H1 (cell line): Measurements from ENCODE around the gene PLEKHA5. TPM values are rescaled to one million over a fixed set of nuclear protein-coding genes. Genes with fewer than 3 reads are reported as not detected.

Source experiments
- CTCF ChIA-PET: fragments of 300-600 bp; sonication (Branson Sonifier 250); formaldehyde crosslinking; loops from one replicate; lab custom pipeline; 2021; ENCODE audit not compliant: partially characterized antibody; lab: Charles Lee
- POLR2A ChIA-PET: fragments of 300-600 bp; sonication (Branson Sonifier 250); formaldehyde crosslinking; loops from one replicate; lab custom pipeline; 2021; ENCODE audit warnings: inconsistent platforms; ENCODE audit not compliant: partially characterized antibody; lab: Charles Lee
- DNase-seq, 2 experiments: peaks; one replicate each; pipeline versions ENCODE4 v3.0.0 to v3.0.0-alpha.2; 2010 to 2022; ENCODE audit warnings: low spot score in 2 of 2, low read depth in 1 of 2, mixed read lengths in 1 of 2
- FAIRE-seq: peaks from 2 replicates; lab custom pipeline; 2011; peaks lifted over from hg19 to GRCh38; lab: Jason Lieb, UNC
- H2AFZ ChIP-seq: 2 replicates; pipeline ENCODE4 v1.8.1; 2012; ENCODE audit warnings: low read length, inconsistent platforms
- H2AK5ac ChIP-seq: 2 replicates; pipeline ENCODE4 v1.6.1; 2013; ENCODE audit warnings: low read depth, low read length
- H2BK120ac ChIP-seq: replicated peaks from 2 replicates; pipeline ENCODE3; 2013; ENCODE audit warnings: low read depth, low read length, inconsistent platforms
- H2BK12ac ChIP-seq: 2 replicates; pipeline ENCODE4 v1.6.1; 2013; ENCODE audit warnings: low read depth, low read length
- H2BK15ac ChIP-seq: 2 replicates; pipeline ENCODE4 v1.6.1; 2013; ENCODE audit warnings: low read length
- H2BK20ac ChIP-seq: 2 replicates; pipeline ENCODE4 v1.6.1; 2013; ENCODE audit warnings: low read length
- H2BK5ac ChIP-seq: 2 replicates; pipeline ENCODE4 v1.6.1; 2013; ENCODE audit warnings: low read depth, low read length
- H3K14ac ChIP-seq: 2 replicates; pipeline ENCODE4 v1.6.1; 2013; ENCODE audit warnings: inconsistent platforms; ENCODE audit not compliant: insufficient read length
- H3K18ac ChIP-seq: 2 replicates; pipeline ENCODE4 v1.6.1; 2013; ENCODE audit warnings: low read length; ENCODE audit errors: extremely low read depth
- H3K23ac ChIP-seq: 2 replicates; pipeline ENCODE4 v1.6.1; 2013; ENCODE audit warnings: inconsistent platforms; ENCODE audit not compliant: insufficient read length
- H3K23me2 ChIP-seq: 2 replicates; pipeline ENCODE4 v1.6.1; 2013; ENCODE audit warnings: low read depth, low read length
- H3K27ac ChIP-seq: 2 replicates; pipeline ENCODE4 v1.6.1; 2011; ENCODE audit warnings: low read depth, low read length, inconsistent platforms
- H3K27me3 ChIP-seq, 4 experiments: replicated peaks in 1 of 4; 1 replicate in 1 of 4; 2 replicates in 3 of 4; pipeline versions ENCODE4 v1.6.1 to v1.8.1; 2011 to 2013; ENCODE audit warnings: low read length in 3 of 4, mild to moderate bottlenecking in 3 of 4, inconsistent platforms in 2 of 4, mixed read lengths in 2 of 4, moderate library complexity in 1 of 4; ENCODE audit not compliant: control insufficient read depth in 3 of 4, insufficient read depth in 3 of 4; ENCODE audit errors: extremely low read depth in 1 of 4
- H3K36me3 ChIP-seq, 4 experiments: 2 replicates each; pipeline versions ENCODE4 v1.6.1 to v1.8.1; 2011 to 2013; ENCODE audit warnings: mild to moderate bottlenecking in 4 of 4, low read length in 3 of 4, moderate library complexity in 2 of 4, control low read depth in 1 of 4, inconsistent platforms in 1 of 4; ENCODE audit not compliant: insufficient read depth in 4 of 4, control insufficient read depth in 2 of 4
- H3K4ac ChIP-seq: replicated peaks from 2 replicates; pipeline ENCODE3; 2013; ENCODE audit warnings: low read length, low read depth, mixed read lengths, inconsistent platforms; ENCODE audit not compliant: insufficient read length
- H3K4me1 ChIP-seq, 4 experiments: replicated peaks in 1 of 4; 1 replicate in 1 of 4; 2 replicates in 3 of 4; pipeline versions ENCODE4 v1.6.1 to v1.8.1; 2011 to 2013; ENCODE audit warnings: low read length in 3 of 4, inconsistent platforms in 2 of 4, mixed read lengths in 1 of 4; ENCODE audit not compliant: insufficient read depth in 4 of 4, control insufficient read depth in 3 of 4
- H3K4me2 ChIP-seq, 2 experiments: 2 replicates each; pipeline versions ENCODE4 v1.6.1 to v1.8.1; 2011 to 2013; ENCODE audit warnings: low read depth in 2 of 2, low read length in 2 of 2, control low read depth in 1 of 2, inconsistent platforms in 1 of 2, mild to moderate bottlenecking in 1 of 2; ENCODE audit not compliant: insufficient read depth in 1 of 2
- H3K4me3 ChIP-seq, 4 experiments: fragments of 200-600, 300-600 bp in 1 of 4; sonication (generic), shearing (Covaris generic), sonication (Bioruptor Twin) in 1 of 4; 2 replicates each; pipeline versions ENCODE4 v1.5.1 to v1.8.1; 2011 to 2016; ENCODE audit warnings: low read length in 4 of 4, low read depth in 3 of 4, control low read depth in 2 of 4, inconsistent platforms in 2 of 4, mild to moderate bottlenecking in 2 of 4, mixed read lengths in 1 of 4, moderate library complexity in 1 of 4; ENCODE audit not compliant: insufficient read depth in 2 of 4; ENCODE audit errors: extremely low read depth in 1 of 4
- H3K56ac ChIP-seq: replicated peaks from 2 replicates; pipeline ENCODE3; 2013; ENCODE audit warnings: low read depth, mild to moderate bottlenecking, mixed read lengths, low read length, inconsistent platforms; ENCODE audit not compliant: insufficient read length
- H3K79me1 ChIP-seq: 2 replicates; pipeline ENCODE4 v1.6.1; 2013; ENCODE audit warnings: low read depth, low read length, control low read depth
- H3K79me2 ChIP-seq, 2 experiments: 2 replicates each; pipeline versions ENCODE4 v1.6.1 to v1.8.1; 2012 to 2013; ENCODE audit warnings: low read length in 2 of 2, mild to moderate bottlenecking in 2 of 2, inconsistent platforms in 1 of 2; ENCODE audit not compliant: insufficient read depth in 2 of 2, control insufficient read depth in 1 of 2
- H3K9ac ChIP-seq, 4 experiments: replicated peaks in 1 of 4; 1 replicate in 1 of 4; 2 replicates in 3 of 4; pipeline versions ENCODE4 v1.6.1 to v1.8.1; 2011 to 2013; ENCODE audit warnings: low read depth in 3 of 4, low read length in 3 of 4, control low read depth in 2 of 4, mild to moderate bottlenecking in 2 of 4, moderate library complexity in 2 of 4, inconsistent platforms in 1 of 4; ENCODE audit errors: extremely low read depth in 1 of 4
- H3K9me3 ChIP-seq, 2 experiments: 2 replicates each; pipeline versions ENCODE4 v1.6.1 to v1.8.1; 2012 to 2013; ENCODE audit warnings: mild to moderate bottlenecking in 2 of 2, moderate library complexity in 2 of 2, control low read depth in 1 of 2, inconsistent platforms in 1 of 2, low read depth in 1 of 2, low read length in 1 of 2, mixed read lengths in 1 of 2; ENCODE audit not compliant: insufficient read depth in 2 of 2
- H4K20me1 ChIP-seq, 2 experiments: replicated peaks in 1 of 2; 2 replicates each; pipeline versions ENCODE3 to v1.8.1; 2011 to 2013; ENCODE audit warnings: inconsistent platforms in 2 of 2, low read length in 2 of 2, mild to moderate bottlenecking in 1 of 2; ENCODE audit not compliant: insufficient read depth in 2 of 2, control insufficient read depth in 1 of 2
- H4K5ac ChIP-seq: 2 replicates; pipeline ENCODE4 v1.6.1; 2013; ENCODE audit warnings: low read length, low read depth, mixed read lengths, inconsistent platforms; ENCODE audit not compliant: insufficient read length
- H4K8ac ChIP-seq: 2 replicates; pipeline ENCODE4 v1.8.0; 2013; ENCODE audit warnings: mild to moderate bottlenecking, moderate library complexity, low read length, inconsistent platforms; ENCODE audit not compliant: insufficient read depth; ENCODE audit errors: extremely low read depth
- H4K91ac ChIP-seq: replicated peaks from 2 replicates; pipeline ENCODE3; 2013; ENCODE audit warnings: low read length, mixed read lengths, inconsistent platforms; ENCODE audit not compliant: insufficient read length
- ASH2L ChIP-seq: fragments of 200-600, 300-600 bp; sonication (generic); IDR thresholded peaks from one replicate; pipeline ENCODE4 v1.7.1; 2017; ENCODE audit warnings: low read length
- CHD1 ChIP-seq: IDR thresholded peaks from 2 replicates; pipeline ENCODE4 v1.6.1; 2012; ENCODE audit warnings: low read depth, low read length, improper control_type of control experiment
- EGR1 ChIP-seq: IDR thresholded peaks from 2 replicates; pipeline ENCODE4 v1.6.1; 2011; ENCODE audit warnings: low read depth, low read length, borderline replicate concordance
- EP300 ChIP-seq, 2 experiments: IDR thresholded peaks; 1 replicate in 1 of 2; 2 replicates in 1 of 2; pipeline ENCODE4 v1.6.1; 2011 to 2012; ENCODE audit warnings: low read depth in 2 of 2, low read length in 2 of 2, mild to moderate bottlenecking in 2 of 2, borderline replicate concordance in 1 of 2, inconsistent platforms in 1 of 2, moderate library complexity in 1 of 2
- NANOG ChIP-seq: IDR thresholded peaks from 2 replicates; pipeline ENCODE4 v1.6.1; 2011; ENCODE audit warnings: low read length, low read depth, mild to moderate bottlenecking, inconsistent platforms; ENCODE audit not compliant: insufficient read depth, poor library complexity, severe bottlenecking
- NRF1 ChIP-seq: IDR thresholded peaks from 2 replicates; pipeline ENCODE4 v1.6.1; 2011; ENCODE audit warnings: mild to moderate bottlenecking, low read depth, low read length, improper control_type of control experiment
- POLR2A ChIP-seq, 2 experiments: IDR thresholded peaks; 1 replicate in 1 of 2; 2 replicates in 1 of 2; pipeline ENCODE4 v1.6.1; 2011; ENCODE audit warnings: low read depth in 2 of 2, low read length in 2 of 2, mild to moderate bottlenecking in 2 of 2; ENCODE audit errors: control extremely low read depth in 1 of 2
- POLR2AphosphoS5 ChIP-seq: IDR thresholded peaks from 2 replicates; pipeline ENCODE4 v1.6.1; 2011; ENCODE audit warnings: low read depth, low read length
- RAD21 ChIP-seq, 2 experiments: IDR thresholded peaks in 1 of 2; conservative IDR thresholded peaks in 1 of 2; 2 replicates each; pipeline ENCODE4 v1.6.1; 2011; ENCODE audit warnings: low read depth in 2 of 2, low read length in 2 of 2, improper control_type of control experiment in 1 of 2, inconsistent platforms in 1 of 2, mild to moderate bottlenecking in 1 of 2, moderate library complexity in 1 of 2
- RFX5 ChIP-seq: IDR thresholded peaks from 2 replicates; pipeline ENCODE4 v1.6.1; 2011; ENCODE audit warnings: low read depth, low read length, improper control_type of control experiment, borderline replicate concordance
- WGBS, 2 experiments: shearing (Covaris generic) in 1 of 2; methylation state at CpG; one replicate each; pipeline versions ENCODE4 v1.1.6 to v1.1.7; 2013 to 2015; ENCODE audit warnings: low lambda C conversion rate in 2 of 2, mixed read lengths in 2 of 2, inconsistent platforms in 1 of 2, low coverage in 1 of 2, missing lambda C conversion rate in 1 of 2; ENCODE audit not compliant: insufficient replicate concordance in 2 of 2, insufficient coverage in 1 of 2, insufficient read length in 1 of 2; ENCODE audit errors: extremely low coverage in 1 of 2, missing lambda C conversion rate in 1 of 2; 5-methylcytosine and 5-hydroxymethylcytosine counted together
- polyA plus RNA-seq, 7 experiments: library from polyadenylated mRNA; depleted of rRNA in 3 of 7; stranded (reverse) in 5 of 7; unstranded in 2 of 7; fragments of >200 nt in 5 of 7; fragments of 200-250 nt in 2 of 7; gene quantifications; 1 replicate in 5 of 7; 2 replicates in 1 of 7; 4 replicates in 1 of 7; pipeline versions ENCODE4 v1.2.1 to v1.2.3, GENCODE V29; 2011 to 2013; ENCODE audit warnings: missing spikeins in 2 of 7, mixed read lengths in 2 of 7
- total RNA-seq: library from RNA; stranded (reverse); fragmentation: NEBNext Ultra II Directional; extraction: Animal tissue kit (Norgen Biotek cat#: 25700); gene quantifications from 2 replicates; pipeline ENCODE4 v1.2.1, GENCODE V29; 2021
- TF ChIP-seq, protein P1 (sequence below), 3 experiments: IDR thresholded peaks; 1 replicate in 2 of 3; 2 replicates in 1 of 3; pipeline versions ENCODE4 v1.5.1 to v1.6.1; 2011; ENCODE audit warnings: low read length in 3 of 3, mild to moderate bottlenecking in 3 of 3, inconsistent platforms in 2 of 3, low read depth in 1 of 3, moderate library complexity in 1 of 3; ENCODE audit not compliant: insufficient read depth in 1 of 3; ENCODE audit errors: control extremely low read depth in 1 of 3

Gene PLEKHA5
- total and polyA plus RNA-seq, 2 of the 8 experiments (the other 6 are each of a cell fraction or from before 2014, with no cell fraction given) = 17.2 to 66.1 TPM

DNA sequence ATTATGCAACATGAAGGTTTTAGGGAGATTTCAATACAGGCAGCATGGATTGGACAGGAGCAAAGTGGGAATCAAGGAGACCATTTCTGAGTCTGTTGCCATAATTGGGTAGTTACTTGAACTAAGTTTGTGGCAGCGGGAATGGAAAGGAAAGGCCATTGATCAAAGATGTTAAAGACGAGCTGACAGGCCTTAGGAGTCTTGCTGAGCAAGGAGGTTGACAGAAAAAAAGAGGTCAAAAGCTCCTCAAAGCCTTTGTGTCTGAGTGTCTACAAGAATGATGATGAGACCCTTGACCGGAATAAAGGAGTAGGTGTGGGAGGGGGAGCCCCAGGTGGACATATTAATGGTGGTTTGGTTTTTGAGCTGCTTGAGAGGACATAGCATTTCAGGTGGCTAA, 9.4 kb downstream of the PLEKHA5 start:
- FAIRE-seq (no peak), DNase-seq (no peak)
- Histone ChIP-seq H2BK20ac (no peak overlapping the region), H3K4me3 (no peak overlapping the region), H4K91ac (no peak overlapping the region), H4K5ac (no peak overlapping the region), H3K79me2 (peaks cover 18 to 97% of the 10 kb centered on the region in 2 experiments), H3K36me3 (peaks cover 0 to 56% (median 3%) of the 10 kb centered on the region in 4 experiments; a peak in 4 of 8 replicates), H3K4ac (no peak overlapping the region), H2AK5ac (no peak overlapping the region), H3K56ac (no peak overlapping the region), H2AFZ (no peak overlapping the region), H3K23ac (no peak overlapping the region), H2BK120ac (no peak overlapping the region), H3K27me3 (no peaks in the 10 kb centered on the region), H3K9me3 (no peaks in the 10 kb centered on the region), H3K14ac (no peak overlapping the region), H3K4me1 (peaks cover 0 to 10% (median 7%) of the 10 kb centered on the region in 4 experiments; a peak in 5 of 7 replicates), H3K4me2 (no peak overlapping the region), H3K23me2 (no peaks in the 10 kb centered on the region), H4K8ac (no peak overlapping the region), H3K9ac (no peak overlapping the region), H2BK15ac (no peak overlapping the region), H2BK12ac (no peak overlapping the region), H3K27ac (no peak overlapping the region), H2BK5ac (no peak overlapping the region), H4K20me1 (peaks cover 12 to 20% of the 10 kb centered on the region in 2 experiments), H3K79me1 (peaks cover 6% of the 10 kb centered on the region), H3K18ac (no peak overlapping the region)
- 87% methylated on average over 3 of the region's 3 CpGs; no CpG with 5 or more reads in 1 of the 2 experiments for WGBS, 2 experiments
- POLR2A ChIA-PET = interaction anchor here (0.6 to 1.3 kb wide), 7 partner anchors 8 to 302 kb away, joined by 3 to 5 read pairs (median 3); no protein-coding TSS in a partner anchor
- CTCF ChIA-PET = interaction anchor here (0.7 kb wide), 1 partner anchor 10 kb away, joined by 4 read pairs; no protein-coding TSS in a partner anchor
- TF ChIP-seq EGR1 (no peak), NRF1 (no peak), POLR2A (IDR thresholded peaks at IDR 0.05; ENCODE audit: control extremely low read depth in 1 of 2, low read depth in 2 of 2, low read length in 2 of 2) (no peak), NANOG (no peak), ASH2L (no peak), EP300 (IDR thresholded peaks at IDR 0.05; ENCODE audit: borderline replicate concordance in 1 of 2, low read depth in 2 of 2, low read length in 2 of 2) (no peak), CHD1 (no peak), RAD21 (IDR thresholded peaks at IDR 0.05 in 1 of 2, conservative IDR thresholded peaks at IDR 0.05 in 1 of 2; ENCODE audit: low read depth in 2 of 2, low read length in 2 of 2) (no peak), POLR2AphosphoS5 (no peak), RFX5 (no peak)
- TF ChIP-seq, protein P1, sequence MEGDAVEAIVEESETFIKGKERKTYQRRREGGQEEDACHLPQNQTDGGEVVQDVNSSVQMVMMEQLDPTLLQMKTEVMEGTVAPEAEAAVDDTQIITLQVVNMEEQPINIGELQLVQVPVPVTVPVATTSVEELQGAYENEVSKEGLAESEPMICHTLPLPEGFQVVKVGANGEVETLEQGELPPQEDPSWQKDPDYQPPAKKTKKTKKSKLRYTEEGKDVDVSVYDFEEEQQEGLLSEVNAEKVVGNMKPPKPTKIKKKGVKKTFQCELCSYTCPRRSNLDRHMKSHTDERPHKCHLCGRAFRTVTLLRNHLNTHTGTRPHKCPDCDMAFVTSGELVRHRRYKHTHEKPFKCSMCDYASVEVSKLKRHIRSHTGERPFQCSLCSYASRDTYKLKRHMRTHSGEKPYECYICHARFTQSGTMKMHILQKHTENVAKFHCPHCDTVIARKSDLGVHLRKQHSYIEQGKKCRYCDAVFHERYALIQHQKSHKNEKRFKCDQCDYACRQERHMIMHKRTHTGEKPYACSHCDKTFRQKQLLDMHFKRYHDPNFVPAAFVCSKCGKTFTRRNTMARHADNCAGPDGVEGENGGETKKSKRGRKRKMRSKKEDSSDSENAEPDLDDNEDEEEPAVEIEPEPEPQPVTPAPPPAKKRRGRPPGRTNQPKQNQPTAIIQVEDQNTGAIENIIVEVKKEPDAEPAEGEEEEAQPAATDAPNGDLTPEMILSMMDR (IDR thresholded peaks at IDR 0.05; ENCODE audit: control extremely low read depth in 1 of 3, insufficient read depth in 1 of 3, low read depth in 1 of 3, low read length in 3 of 3) = no peak
